WTC11 (cell line): ENCODE results near the gene CTDNEP1.

Experiments
- CREM ChIP-seq: sonication (generic); formaldehyde crosslinking; IDR thresholded peaks from 2 replicates; pipeline ENCODE4 v1.8.1; 2022; ENCODE audit warnings: mild to moderate bottlenecking, missing genetic modification reagents, moderate library complexity
- FOXK1 ChIP-seq: sonication (generic); formaldehyde crosslinking; IDR thresholded peaks from 2 replicates; pipeline ENCODE4 v1.8.0; 2022; ENCODE audit warnings: mild to moderate bottlenecking, moderate library complexity, missing genetic modification reagents
- NR3C1 ChIP-seq: sonication (generic); formaldehyde crosslinking; conservative IDR thresholded peaks from 2 replicates; pipeline ENCODE4 v1.8.1; 2023; ENCODE audit warnings: low read depth, mild to moderate bottlenecking, missing genetic modification reagents
- OVOL2 ChIP-seq: fragments of 250-450 bp; sonication (Bioruptor Pico); IDR thresholded peaks from 2 replicates; pipeline ENCODE4 v1.9.0; 2021; ENCODE audit warnings: mild to moderate bottlenecking, borderline replicate concordance
- PRDM15 ChIP-seq: sonication (generic); formaldehyde crosslinking; IDR thresholded peaks from 2 replicates; pipeline ENCODE4 v1.8.0; 2022; ENCODE audit warnings: missing genetic modification reagents
- TEAD1 ChIP-seq: sonication (generic); formaldehyde crosslinking; IDR thresholded peaks from 2 replicates; pipeline ENCODE4 v1.8.0; 2022; ENCODE audit warnings: mild to moderate bottlenecking, missing genetic modification reagents
- TEAD4 ChIP-seq: sonication (generic); formaldehyde crosslinking; IDR thresholded peaks from 2 replicates; pipeline ENCODE4 v1.8.0; 2022; ENCODE audit warnings: mild to moderate bottlenecking, missing genetic modification reagents
- ZBTB21 ChIP-seq: sonication (generic); formaldehyde crosslinking; IDR thresholded peaks from 2 replicates; pipeline ENCODE4 v1.8.1; 2023; ENCODE audit warnings: mild to moderate bottlenecking, missing genetic modification reagents, borderline replicate concordance
- ZNF121 ChIP-seq: sonication (generic); formaldehyde crosslinking; IDR thresholded peaks from 2 replicates; pipeline ENCODE4 v1.8.0; 2023; ENCODE audit warnings: missing genetic modification reagents
- ZNF281 ChIP-seq: sonication (generic); formaldehyde crosslinking; IDR thresholded peaks from 2 replicates; pipeline ENCODE4 v1.8.0; 2023; ENCODE audit warnings: mild to moderate bottlenecking, missing genetic modification reagents
- ZNF423 ChIP-seq: fragments of 250-450 bp; sonication (Bioruptor Pico); IDR thresholded peaks from 2 replicates; pipeline ENCODE4 v2.1.2; 2022; ENCODE audit warnings: mild to moderate bottlenecking, moderate library complexity
- TF ChIP-seq, protein P1 (sequence below): fragments of 200-600 bp; IDR thresholded peaks from 2 replicates; pipeline ENCODE4 v1.8.0; 2022; ENCODE audit warnings: antibody characterized with exemption
- TF ChIP-seq, protein P2 (sequence below): sonication (generic); formaldehyde crosslinking; IDR thresholded peaks from 2 replicates; pipeline ENCODE4 v1.8.1; 2023; ENCODE audit warnings: mild to moderate bottlenecking, missing genetic modification reagents, moderate library complexity

- TF ChIP-seq, protein P1, sequence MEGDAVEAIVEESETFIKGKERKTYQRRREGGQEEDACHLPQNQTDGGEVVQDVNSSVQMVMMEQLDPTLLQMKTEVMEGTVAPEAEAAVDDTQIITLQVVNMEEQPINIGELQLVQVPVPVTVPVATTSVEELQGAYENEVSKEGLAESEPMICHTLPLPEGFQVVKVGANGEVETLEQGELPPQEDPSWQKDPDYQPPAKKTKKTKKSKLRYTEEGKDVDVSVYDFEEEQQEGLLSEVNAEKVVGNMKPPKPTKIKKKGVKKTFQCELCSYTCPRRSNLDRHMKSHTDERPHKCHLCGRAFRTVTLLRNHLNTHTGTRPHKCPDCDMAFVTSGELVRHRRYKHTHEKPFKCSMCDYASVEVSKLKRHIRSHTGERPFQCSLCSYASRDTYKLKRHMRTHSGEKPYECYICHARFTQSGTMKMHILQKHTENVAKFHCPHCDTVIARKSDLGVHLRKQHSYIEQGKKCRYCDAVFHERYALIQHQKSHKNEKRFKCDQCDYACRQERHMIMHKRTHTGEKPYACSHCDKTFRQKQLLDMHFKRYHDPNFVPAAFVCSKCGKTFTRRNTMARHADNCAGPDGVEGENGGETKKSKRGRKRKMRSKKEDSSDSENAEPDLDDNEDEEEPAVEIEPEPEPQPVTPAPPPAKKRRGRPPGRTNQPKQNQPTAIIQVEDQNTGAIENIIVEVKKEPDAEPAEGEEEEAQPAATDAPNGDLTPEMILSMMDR: no peak
- TF ChIP-seq TEAD1 (no peak), ZNF121 (CRISPR knock-in tag) (no peak), ZBTB21 (CRISPR knock-in tag) (no peak), NR3C1 (no peak), ZNF281 (CRISPR knock-in tag) (no peak), OVOL2 (CRISPR knock-in tag) (no peak), TEAD4 (no peak), ZNF423 (CRISPR knock-in tag) (no peak), PRDM15 (CRISPR knock-in tag) (no peak), CREM (CRISPR knock-in tag) (no peak), FOXK1 (CRISPR knock-in tag) (no peak)
- TF ChIP-seq, protein P2, sequence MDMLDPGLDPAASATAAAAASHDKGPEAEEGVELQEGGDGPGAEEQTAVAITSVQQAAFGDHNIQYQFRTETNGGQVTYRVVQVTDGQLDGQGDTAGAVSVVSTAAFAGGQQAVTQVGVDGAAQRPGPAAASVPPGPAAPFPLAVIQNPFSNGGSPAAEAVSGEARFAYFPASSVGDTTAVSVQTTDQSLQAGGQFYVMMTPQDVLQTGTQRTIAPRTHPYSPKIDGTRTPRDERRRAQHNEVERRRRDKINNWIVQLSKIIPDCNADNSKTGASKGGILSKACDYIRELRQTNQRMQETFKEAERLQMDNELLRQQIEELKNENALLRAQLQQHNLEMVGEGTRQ (CRISPR knock-in tag): no peak
Measured at GRCh38 chr17:7223375-7223774, 28.2 kb downstream of the CTDNEP1 start.
